Fibroblast of the aortic adventitia (primary cell): Measurements from ENCODE around the gene NPLOC4. TPM values are rescaled to one million over a fixed set of nuclear protein-coding genes. Genes with fewer than 3 reads are reported as not detected.

Source experiments
- DNase-seq: peaks from one replicate; pipeline ENCODE4 v3.0.0-alpha.2; 2010; ENCODE audit warnings: low read depth
- H3K4me3 ChIP-seq: 2 replicates; pipeline ENCODE4 v1.5.1; 2011; ENCODE audit warnings: low read depth, mild to moderate bottlenecking, control low read depth, low read length, moderate library complexity
- total RNA-seq: library from RNA; depleted of rRNA; stranded (reverse); fragments of >200 nt; gene quantifications from 2 replicates; pipeline ENCODE4 v1.2.3, GENCODE V29; 2012; ENCODE audit warnings: low replicate concordance
- TF ChIP-seq, protein P1 (sequence below): IDR thresholded peaks from 2 replicates; pipeline ENCODE4 v1.5.1; 2011; ENCODE audit warnings: mild to moderate bottlenecking, low read length, control low read depth, inconsistent platforms; ENCODE audit not compliant: insufficient read depth

The NPLOC4 gene
- total RNA-seq, 1 donor, result 60.3 TPM

DNA sequence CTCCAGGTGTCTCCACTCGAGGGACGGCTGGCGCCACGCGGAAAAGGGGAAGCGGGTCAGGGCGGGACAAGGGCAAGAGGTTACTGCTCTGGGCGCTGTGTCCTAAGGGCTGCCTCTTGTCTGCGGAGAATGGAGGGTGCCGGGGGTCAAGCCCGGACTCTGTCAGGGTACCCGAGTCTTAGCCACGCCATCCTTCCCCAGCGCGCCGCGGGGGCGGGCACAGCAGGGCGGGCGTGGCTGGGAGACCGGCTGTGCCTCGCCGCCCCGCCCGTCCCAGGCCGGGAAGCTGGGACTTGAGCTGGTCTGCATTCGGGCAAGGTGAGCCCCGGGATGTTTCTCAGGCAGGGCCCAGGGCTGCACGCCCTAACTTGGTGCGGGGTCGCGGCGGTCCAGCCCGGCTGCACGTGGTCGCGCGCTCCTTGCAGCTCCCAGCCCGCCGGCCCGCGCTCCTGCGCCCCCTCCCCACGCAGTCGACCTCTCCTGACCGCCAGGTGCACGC is 118.1 kb downstream of the NPLOC4 start:
- DNase-seq, result no peak
- H3K4me3 ChIP-seq, result peak overlapping the region; percentile 56
- TF ChIP-seq, protein P1, sequence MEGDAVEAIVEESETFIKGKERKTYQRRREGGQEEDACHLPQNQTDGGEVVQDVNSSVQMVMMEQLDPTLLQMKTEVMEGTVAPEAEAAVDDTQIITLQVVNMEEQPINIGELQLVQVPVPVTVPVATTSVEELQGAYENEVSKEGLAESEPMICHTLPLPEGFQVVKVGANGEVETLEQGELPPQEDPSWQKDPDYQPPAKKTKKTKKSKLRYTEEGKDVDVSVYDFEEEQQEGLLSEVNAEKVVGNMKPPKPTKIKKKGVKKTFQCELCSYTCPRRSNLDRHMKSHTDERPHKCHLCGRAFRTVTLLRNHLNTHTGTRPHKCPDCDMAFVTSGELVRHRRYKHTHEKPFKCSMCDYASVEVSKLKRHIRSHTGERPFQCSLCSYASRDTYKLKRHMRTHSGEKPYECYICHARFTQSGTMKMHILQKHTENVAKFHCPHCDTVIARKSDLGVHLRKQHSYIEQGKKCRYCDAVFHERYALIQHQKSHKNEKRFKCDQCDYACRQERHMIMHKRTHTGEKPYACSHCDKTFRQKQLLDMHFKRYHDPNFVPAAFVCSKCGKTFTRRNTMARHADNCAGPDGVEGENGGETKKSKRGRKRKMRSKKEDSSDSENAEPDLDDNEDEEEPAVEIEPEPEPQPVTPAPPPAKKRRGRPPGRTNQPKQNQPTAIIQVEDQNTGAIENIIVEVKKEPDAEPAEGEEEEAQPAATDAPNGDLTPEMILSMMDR, result no peak

DNA sequence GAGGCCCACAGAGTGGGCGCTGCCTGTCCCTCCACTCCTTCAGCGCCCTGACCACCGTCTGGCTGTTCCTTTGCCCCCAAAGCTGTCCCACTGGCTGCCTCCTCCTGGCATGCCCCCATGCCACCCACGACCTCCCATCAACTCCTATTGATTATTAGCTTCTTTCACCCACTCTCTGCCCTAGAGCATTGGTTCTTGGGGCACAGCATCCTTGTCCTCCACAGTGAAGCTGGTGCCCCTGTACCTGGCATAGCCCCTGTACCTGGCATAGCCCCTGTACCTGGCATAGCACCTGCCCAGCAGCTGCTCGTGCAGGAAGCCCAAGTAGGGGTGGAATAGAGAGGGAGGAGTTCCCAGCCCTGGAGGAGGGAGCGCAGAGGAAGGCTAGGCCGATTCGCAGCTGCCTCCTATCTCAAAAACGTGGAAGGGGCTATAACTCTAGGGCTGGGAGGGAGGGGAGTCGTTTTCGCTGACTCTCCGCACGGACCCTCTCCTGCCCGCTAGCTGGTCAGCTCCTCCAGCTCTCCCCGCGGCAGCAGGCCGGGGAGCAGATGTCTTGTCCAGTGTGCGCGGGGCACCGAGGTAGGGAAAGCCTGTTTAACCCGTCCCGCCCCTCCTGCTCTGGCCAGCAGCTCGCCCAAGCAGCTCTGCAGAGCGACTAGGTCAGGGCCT is 118.7 kb downstream of the NPLOC4 start:
- TF ChIP-seq, protein P1, result no peak
- peak overlapping the region; percentile 56 for H3K4me3 ChIP-seq

DNA sequence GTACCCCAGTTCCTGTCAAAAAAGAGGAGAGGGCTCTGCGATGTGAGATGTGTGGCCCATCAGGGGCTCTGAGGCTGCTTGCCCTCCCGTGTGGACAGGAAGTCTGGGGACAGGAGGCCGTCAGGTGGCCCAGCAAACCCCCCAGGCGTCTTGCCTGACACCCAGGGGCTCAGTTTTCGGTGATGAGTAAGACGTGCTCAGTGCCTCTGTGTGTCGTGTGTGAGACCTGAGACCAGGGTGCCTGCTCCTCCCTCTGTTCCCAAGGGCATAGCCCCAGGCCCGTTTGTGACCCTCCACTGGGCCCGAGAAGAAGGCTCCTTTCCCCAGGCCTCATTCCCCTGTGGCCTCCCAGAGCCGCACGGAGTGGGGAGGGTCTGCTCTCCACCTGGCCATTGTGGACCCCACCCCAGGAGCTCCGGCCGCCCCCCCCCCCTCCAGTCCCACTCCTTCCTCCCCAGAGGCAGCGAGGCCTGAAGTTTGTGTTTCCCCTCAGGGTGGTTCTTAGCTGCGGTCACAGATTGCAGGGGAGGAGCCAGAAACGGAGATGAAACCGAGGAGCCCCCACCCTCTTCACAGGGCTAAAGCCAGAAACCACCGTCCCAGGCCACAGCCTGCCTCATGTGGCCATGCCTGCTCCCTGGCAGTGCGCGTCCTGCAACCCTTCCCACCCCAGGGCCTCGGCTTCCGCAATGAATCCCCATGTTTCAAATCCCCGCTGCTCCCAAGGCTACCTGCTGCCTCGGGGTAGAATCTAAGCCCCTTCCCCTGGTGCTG is 119.4 kb downstream of the NPLOC4 start:
- TF ChIP-seq, protein P1, result no peak
- H3K4me3 ChIP-seq, result no peak overlapping the region
- DNase-seq, result no peak

More for the DNA sequence above, 118.7 kb downstream of the NPLOC4 start:
- no peak for DNase-seq

DNA sequence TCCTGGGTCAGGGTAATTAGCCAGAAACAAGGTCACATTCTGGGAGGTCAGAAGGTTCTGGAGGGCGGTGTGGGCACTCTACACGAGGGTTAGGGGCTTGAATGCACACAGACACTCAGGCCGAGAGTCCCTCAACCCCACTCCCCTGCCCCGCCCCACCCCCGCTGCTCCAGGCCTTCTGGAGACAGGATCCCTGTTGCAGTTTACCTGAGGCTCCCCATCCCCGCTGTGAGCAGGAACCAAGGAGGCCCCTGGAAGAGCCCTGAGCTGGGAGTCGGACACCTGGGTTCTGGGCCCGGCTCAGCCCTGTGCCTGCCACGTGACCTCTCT is 119.9 kb downstream of the NPLOC4 start:
- TF ChIP-seq, protein P1, result no peak
- peak overlapping the region; percentile 76 for H3K4me3 ChIP-seq
- DNase-seq, result no peak

DNA sequence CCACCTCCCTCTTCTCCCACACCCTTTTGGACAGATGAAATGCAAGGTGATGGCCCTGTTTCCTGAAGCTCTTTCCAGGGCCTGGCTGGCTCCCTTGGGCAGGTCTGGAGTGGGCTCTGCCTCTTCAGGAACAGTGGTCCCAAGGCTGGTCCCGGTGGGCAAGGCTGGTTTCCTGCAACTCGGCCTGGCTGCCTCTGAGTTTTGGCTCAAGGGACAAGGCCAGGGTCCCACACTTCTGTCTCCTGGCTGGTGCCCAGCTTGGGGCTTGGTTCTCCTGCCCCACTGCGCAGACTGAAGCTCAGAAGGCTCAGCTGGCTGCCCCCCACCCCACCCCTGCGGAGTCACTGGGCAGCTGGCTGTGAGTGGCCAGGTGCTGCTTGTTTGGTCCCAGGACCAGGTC is 120.5 kb downstream of the NPLOC4 start:
- DNase-seq, result no peak
- H3K4me3 ChIP-seq, result peak overlapping the region; percentile 76
- TF ChIP-seq, protein P1, result no peak

DNA sequence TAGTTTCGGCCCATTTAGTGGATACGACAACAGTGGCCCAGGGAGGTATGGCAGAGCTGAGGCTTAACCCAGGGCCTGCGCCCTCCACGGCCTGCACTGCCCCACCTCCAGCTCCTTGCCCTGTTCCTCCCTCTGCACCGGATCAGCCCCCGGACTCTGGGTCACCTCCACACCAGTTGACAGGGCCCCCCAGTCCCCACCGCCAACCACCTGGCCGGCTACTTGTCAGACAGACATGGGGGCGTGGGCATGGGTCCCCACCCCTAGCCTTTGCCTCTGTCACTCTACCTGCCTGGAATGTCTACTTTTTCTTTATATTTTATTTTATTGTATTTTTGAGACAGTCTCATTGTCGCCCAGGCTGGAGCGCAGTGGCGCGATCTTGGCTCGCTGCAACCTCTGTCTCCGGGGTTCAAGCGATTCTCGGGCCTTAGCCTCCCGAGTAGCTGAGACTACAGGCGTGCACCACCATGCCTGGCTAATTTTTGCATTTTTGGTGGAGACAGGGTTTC is 121.3 kb downstream of the NPLOC4 start:
- TF ChIP-seq, protein P1, result no peak
- no peak for DNase-seq
- peak overlapping the region; percentile 76 for H3K4me3 ChIP-seq
